Measurements from ENCODE around the gene COBL. TPM values are rescaled to one million over a fixed set of nuclear protein-coding genes. Genes with fewer than 3 reads are reported as not detected.

The COBL gene
- total RNA-seq, 1 experiment from 2014 or later = 51.4 TPM

DNA sequence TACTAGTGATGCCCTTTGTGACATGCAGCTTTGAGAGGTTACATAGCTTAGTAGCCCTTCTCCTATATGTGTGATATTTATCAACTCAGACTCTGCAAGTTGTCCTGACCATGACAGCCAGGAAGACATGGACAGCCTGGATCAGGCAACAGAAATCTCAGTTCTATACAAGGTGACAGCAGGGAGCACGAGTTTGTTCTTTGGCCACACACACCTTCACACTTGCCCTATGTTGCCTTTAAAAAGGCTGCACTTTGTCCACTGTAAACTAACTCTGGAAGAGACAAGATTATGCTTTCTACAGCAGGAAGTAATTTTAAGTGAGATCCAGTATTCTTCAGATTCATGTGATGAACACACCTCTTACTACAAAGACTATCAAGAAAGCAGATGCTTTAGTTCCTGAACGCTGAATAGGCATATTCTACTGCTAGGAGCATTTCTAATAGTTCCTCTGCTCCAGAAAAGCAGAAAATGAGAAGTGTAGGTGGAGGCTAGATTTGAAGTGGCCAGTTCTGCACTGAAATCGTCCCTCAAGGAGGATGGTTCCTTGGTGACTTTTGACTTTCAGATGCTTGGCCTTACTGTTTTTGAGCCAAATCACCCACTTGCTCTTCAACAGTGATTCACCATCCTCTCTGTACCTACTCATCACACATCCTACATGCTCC is 239.2 kb downstream of the COBL start:
- Histone ChIP-seq H3K4me1 (replicated peaks; ENCODE audit: insufficient read depth) (no peaks in the 10 kb centered on the region), H3K79me2 (ENCODE audit: low read depth) (no peaks in the 10 kb centered on the region), H4K20me1 (ENCODE audit: insufficient read depth) (no peaks in the 10 kb centered on the region), H3K36me3 (ENCODE audit: low read depth) (no peaks in the 10 kb centered on the region), H3K9me3 (ENCODE audit: insufficient read depth, low read depth) (no peaks in the 10 kb centered on the region), H3K27me3 (ENCODE audit: insufficient read depth, low read depth) (no peaks in the 10 kb centered on the region), H3K4me3 (no peak overlapping the region), H3K9me2 (ENCODE audit: insufficient read depth) (0 out of 2 replicates have a peak, but pooled peaks cover 4% of the 10 kb centered on the region), H3K27ac (no peak overlapping the region), H3K4me2 (no peak overlapping the region), H2AFZ (no peak overlapping the region), H3F3A (ENCODE audit: insufficient read depth, low read depth) (no peaks in the 10 kb centered on the region)
- DNase-seq = no peak
- POLR2A ChIA-PET (ENCODE audit: unreplicated experiment) = no interaction called here
- CTCF ChIA-PET = no interaction called here
- intact Hi-C loops (cut with micrococcal nuclease; ENCODE audit: unreplicated experiment) = no loop called here
- TF ChIP-seq EZH2 (IDR thresholded peaks at IDR 0.05; ENCODE audit: low read depth) = no peak
- TF ChIP-seq, protein P1, sequence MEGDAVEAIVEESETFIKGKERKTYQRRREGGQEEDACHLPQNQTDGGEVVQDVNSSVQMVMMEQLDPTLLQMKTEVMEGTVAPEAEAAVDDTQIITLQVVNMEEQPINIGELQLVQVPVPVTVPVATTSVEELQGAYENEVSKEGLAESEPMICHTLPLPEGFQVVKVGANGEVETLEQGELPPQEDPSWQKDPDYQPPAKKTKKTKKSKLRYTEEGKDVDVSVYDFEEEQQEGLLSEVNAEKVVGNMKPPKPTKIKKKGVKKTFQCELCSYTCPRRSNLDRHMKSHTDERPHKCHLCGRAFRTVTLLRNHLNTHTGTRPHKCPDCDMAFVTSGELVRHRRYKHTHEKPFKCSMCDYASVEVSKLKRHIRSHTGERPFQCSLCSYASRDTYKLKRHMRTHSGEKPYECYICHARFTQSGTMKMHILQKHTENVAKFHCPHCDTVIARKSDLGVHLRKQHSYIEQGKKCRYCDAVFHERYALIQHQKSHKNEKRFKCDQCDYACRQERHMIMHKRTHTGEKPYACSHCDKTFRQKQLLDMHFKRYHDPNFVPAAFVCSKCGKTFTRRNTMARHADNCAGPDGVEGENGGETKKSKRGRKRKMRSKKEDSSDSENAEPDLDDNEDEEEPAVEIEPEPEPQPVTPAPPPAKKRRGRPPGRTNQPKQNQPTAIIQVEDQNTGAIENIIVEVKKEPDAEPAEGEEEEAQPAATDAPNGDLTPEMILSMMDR (conservative IDR thresholded peaks at IDR 0.05) = no peak
- no TSS peak for BruUV-seq (replicated peaks)

DNA sequence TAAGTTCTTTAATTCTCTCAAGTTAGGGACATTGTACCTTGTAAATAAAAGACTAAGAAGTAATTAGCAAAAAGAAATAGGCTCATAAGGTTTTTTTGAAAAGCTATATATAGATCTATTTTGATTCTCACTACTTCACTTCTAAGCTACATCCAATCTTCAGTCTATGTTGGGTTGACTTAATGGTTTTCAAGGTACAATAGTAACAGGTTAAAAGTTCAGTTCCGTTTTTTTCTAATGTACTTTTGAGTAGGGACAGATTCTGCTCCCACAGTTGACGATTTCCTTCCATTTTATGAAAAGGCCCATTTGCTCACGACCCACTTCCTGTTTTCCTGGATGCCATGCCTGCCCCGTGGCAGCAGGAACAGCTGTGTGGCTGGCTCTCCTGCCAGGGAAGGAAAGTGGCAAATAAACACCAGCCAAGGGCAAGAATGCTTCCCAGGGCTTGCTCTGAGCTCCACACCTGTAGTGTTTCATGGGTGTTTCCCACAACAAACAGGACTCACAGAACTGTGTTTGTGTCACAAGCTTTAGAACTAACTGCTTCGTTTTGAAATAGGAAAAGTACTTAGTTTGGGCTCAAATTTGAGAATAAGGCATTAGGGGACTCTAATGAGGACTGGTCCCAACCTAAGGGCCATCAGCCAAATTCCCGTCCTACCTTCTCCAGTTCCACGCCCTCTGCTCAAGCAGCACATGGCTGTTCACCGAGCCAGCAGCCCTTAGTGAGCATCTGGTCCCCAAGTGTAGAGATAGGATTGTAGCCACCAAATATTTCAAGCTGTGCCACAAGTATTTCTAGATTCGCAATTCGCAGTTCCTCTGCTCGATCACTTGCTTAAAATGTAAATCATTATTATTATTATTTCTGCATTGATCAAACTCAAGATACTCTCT is 240.7 kb downstream of the COBL start:
- Histone ChIP-seq H3K4me1 (replicated peaks; ENCODE audit: insufficient read depth) (no peaks in the 10 kb centered on the region), H3F3A (ENCODE audit: insufficient read depth, low read depth) (no peaks in the 10 kb centered on the region), H3K4me3 (no peak overlapping the region), H3K79me2 (ENCODE audit: low read depth) (no peaks in the 10 kb centered on the region), H3K36me3 (ENCODE audit: low read depth) (no peaks in the 10 kb centered on the region), H3K9me2 (ENCODE audit: insufficient read depth) (0 out of 2 replicates have a peak, but pooled peaks cover 4% of the 10 kb centered on the region), H3K9me3 (ENCODE audit: insufficient read depth, low read depth) (no peaks in the 10 kb centered on the region), H3K27ac (no peak overlapping the region), H4K20me1 (ENCODE audit: insufficient read depth) (no peaks in the 10 kb centered on the region), H3K4me2 (no peak overlapping the region), H3K27me3 (ENCODE audit: insufficient read depth, low read depth) (no peaks in the 10 kb centered on the region), H2AFZ (no peak overlapping the region)
- POLR2A ChIA-PET (ENCODE audit: unreplicated experiment) = interaction anchor here (0.6 to 0.7 kb wide), 2 partner anchors 343 to 842 kb away, joined by 3 to 10 read pairs; no protein-coding TSS in a partner anchor
- BruUV-seq (replicated peaks) = no TSS peak
- TF ChIP-seq EZH2 (IDR thresholded peaks at IDR 0.05; ENCODE audit: low read depth) = no peak
- TF ChIP-seq, protein P1 (conservative IDR thresholded peaks at IDR 0.05) = no peak
- DNase-seq = no peak
- CTCF ChIA-PET = interaction anchor here (0.6 kb wide), 1 partner anchor 360 kb away, joined by 3 read pairs; no protein-coding TSS in a partner anchor
- intact Hi-C loops (cut with micrococcal nuclease; ENCODE audit: unreplicated experiment) = no loop called here

DNA sequence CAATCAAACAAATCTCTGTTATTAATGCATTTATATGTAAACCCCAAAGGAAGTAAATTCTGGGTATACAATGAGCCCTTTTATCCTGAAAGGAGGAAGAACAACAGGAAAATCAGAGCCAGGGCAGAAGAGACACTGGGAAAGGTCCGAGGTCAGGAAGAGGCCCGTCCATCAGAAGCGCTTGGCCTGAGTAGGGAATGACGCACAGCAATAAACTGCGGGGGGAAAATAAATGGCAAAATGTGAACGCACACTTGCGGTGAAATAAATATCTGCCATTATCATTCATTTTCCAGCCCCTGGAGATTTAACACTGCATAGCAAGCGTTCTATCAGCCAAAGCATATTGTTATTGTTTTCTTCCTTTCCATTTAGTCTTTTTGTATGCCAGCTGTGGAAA is 243.4 kb downstream of the COBL start:
- H3K9me3 ChIP-seq (ENCODE audit: insufficient read depth, low read depth) = no peaks in the 10 kb centered on the region
- no peak overlapping the region for H3K4me2 ChIP-seq
- H4K20me1 ChIP-seq (ENCODE audit: insufficient read depth) = no peaks in the 10 kb centered on the region
- ChIA-PET CTCF (no interaction called here), POLR2A (ENCODE audit: unreplicated experiment) (no interaction called here)
- no peak overlapping the region for H3K4me3 ChIP-seq
- H3K27me3 ChIP-seq (ENCODE audit: insufficient read depth, low read depth) = no peaks in the 10 kb centered on the region
- TF ChIP-seq EZH2 (IDR thresholded peaks at IDR 0.05; ENCODE audit: low read depth) = no peak
- TF ChIP-seq, protein P1 (conservative IDR thresholded peaks at IDR 0.05) = no peak
- H2AFZ ChIP-seq = no peak overlapping the region
- no TSS peak for BruUV-seq (replicated peaks)
- H3K9me2 ChIP-seq (ENCODE audit: insufficient read depth) = 0 out of 2 replicates have a peak, but pooled peaks cover 4% of the 10 kb centered on the region
- H3K27ac ChIP-seq = no peak overlapping the region
- DNase-seq = no peak
- H3K36me3 ChIP-seq (ENCODE audit: low read depth) = no peaks in the 10 kb centered on the region
- 0 out of 2 replicates have a peak, but pooled peaks cover 8% of the 10 kb centered on the region for H3F3A ChIP-seq (ENCODE audit: insufficient read depth, low read depth)
- peaks cover 10% of the 10 kb centered on the region; the same call in 1 of the 2 replicates for H3K4me1 ChIP-seq (replicated peaks; ENCODE audit: insufficient read depth)
- intact Hi-C loops (cut with micrococcal nuclease; ENCODE audit: unreplicated experiment) = no loop called here
- no peaks in the 10 kb centered on the region for H3K79me2 ChIP-seq (ENCODE audit: low read depth)
